Measurements from ENCODE around the gene CC2D1B. TPM values are rescaled to one million over a fixed set of nuclear protein-coding genes. Genes with fewer than 3 reads are reported as not detected.

Gene CC2D1B
- polyA plus RNA-seq, 1 donor: 24.9 TPM

DNA sequence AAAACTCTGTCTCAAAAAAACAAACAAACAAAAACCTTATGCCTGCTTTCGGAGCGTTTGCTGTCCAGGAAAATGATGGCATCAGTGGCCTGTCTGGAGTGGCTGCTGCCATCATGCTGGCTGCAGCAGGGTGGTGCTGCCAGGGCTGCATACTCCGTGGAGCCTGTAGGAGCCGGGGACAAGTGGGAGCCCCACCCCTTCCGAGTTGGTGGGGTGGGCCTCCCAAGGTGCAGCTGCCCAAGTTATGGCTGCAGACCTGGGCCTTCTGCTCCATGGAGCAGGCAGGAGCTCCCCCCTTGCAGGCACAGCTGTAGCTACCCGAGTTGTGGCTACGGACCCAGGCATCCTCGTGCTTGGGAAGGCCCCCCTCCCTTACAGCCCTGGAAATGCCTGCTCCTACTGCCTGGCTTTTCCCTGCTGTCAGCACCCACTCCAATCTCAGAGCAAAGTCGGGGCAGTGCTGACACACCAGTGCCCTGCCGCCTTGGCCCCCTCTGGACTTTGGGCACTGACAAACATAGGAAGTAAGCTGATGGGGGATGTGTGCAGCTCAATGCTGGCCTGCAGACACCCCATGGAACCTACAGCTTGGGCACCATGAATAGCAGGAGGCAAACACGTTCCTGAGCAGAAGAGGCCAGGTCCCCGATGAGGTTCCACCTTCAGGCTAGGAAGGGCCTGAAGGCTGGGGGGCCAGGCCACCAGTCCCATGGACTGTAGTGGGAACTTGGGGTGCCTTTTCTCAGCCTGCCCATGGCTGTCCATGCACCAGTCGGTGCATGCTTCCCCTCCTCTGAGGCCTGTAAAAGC lies 60.4 kb downstream of the CC2D1B start:
- DNase-seq (ENCODE audit: low read depth): no peak

Other genes starting within 250 kb of the CC2D1B start
- gene ZFYVE9, start 224.1 kb downstream of the CC2D1B start, polyA plus RNA-seq (ENCODE audit: insufficient read length): 19.8 TPM
- gene ORC1, start 38.2 kb upstream of the CC2D1B start, polyA plus RNA-seq (ENCODE audit: insufficient read length): 2.3 TPM
- gene PRPF38A, start 38.4 kb upstream of the CC2D1B start, polyA plus RNA-seq (ENCODE audit: insufficient read length): 44.8 TPM
- 88.4 TPM for gene TUT4, start 186.9 kb upstream of the CC2D1B start, polyA plus RNA-seq (ENCODE audit: insufficient read length)
- gene GPX7, start 236.2 kb upstream of the CC2D1B start, polyA plus RNA-seq (ENCODE audit: insufficient read length): 150 TPM

Data from forelimb muscle (tissue), 1 donor.